Measurements from ENCODE around the gene TM7SF3.
A peak's percentile ranks its signal among the peaks of the same experiment; 100 is the strongest.

The TM7SF3 gene

GRCh38 chr12:27014859-27015729, 910 bp upstream of the TM7SF3 start:
- DNase-seq: no peak

GRCh38 chr12:27013611-27014084, 536 bp downstream of the TM7SF3 start:
- no peak for DNase-seq

GRCh38 chr12:27012982-27013255, 1.3 kb downstream of the TM7SF3 start:
- no peak for DNase-seq

GRCh38 chr12:27012239-27012981, 1.8 kb downstream of the TM7SF3 start:
- no peak for DNase-seq

GRCh38 chr12:27009881-27010301, 4.3 kb downstream of the TM7SF3 start:
- DNase-seq: peak in 1 of 5 experiments; percentile 39

GRCh38 chr12:27008081-27008480, 6.1 kb downstream of the TM7SF3 start:
- DNase-seq: no peak

GRCh38 chr12:27006797-27007467, 7.3 kb downstream of the TM7SF3 start:
- no peak for DNase-seq

GRCh38 chr12:27005495-27005894, 8.7 kb downstream of the TM7SF3 start:
- DNase-seq: no peak

- no peak for DNase-seq
These were observed 10.5 kb downstream of the TM7SF3 start for GRCh38 chr12:27003421-27004381.

GRCh38 chr12:27002141-27002540, 12.0 kb downstream of the TM7SF3 start:
- no peak for DNase-seq

- DNase-seq: no peak
These were observed 12.5 kb downstream of the TM7SF3 start for GRCh38 chr12:27001663-27002062.

GRCh38 chr12:27000961-27001360, 13.2 kb downstream of the TM7SF3 start:
- DNase-seq: no peak

- no peak for DNase-seq
These were observed 17.2 kb downstream of the TM7SF3 start for GRCh38 chr12:26997003-26997402.

GRCh38 chr12:26995706-26996105, 18.5 kb downstream of the TM7SF3 start:
- DNase-seq: no peak

GRCh38 chr12:26994109-26994508, 20.1 kb downstream of the TM7SF3 start:
- DNase-seq: no peak

GRCh38 chr12:26991826-26992225, 22.4 kb downstream of the TM7SF3 start:
- DNase-seq: no peak

GRCh38 chr12:26989873-26990272, 24.3 kb downstream of the TM7SF3 start:
- DNase-seq: no peak

GRCh38 chr12:26988703-26989102, 25.5 kb downstream of the TM7SF3 start:
- DNase-seq: no peak

- no peak for DNase-seq
These were observed 26.4 kb downstream of the TM7SF3 start for GRCh38 chr12:26987634-26988424.

GRCh38 chr12:26982866-26983265, 31.3 kb downstream of the TM7SF3 start:
- no peak for DNase-seq

- no peak for DNase-seq
These were observed 34.5 kb downstream of the TM7SF3 start for GRCh38 chr12:26979733-26980132.
